Fibroblast of lung (primary cell): ENCODE results near the gene SORCS3. TPM values are rescaled to one million over a fixed set of nuclear protein-coding genes. Genes with fewer than 3 reads are reported as not detected.

ENCODE experiments used
- DNase-seq, 2 donors: peaks; one replicate each; pipeline versions ENCODE4 v3.0.0 to v3.0.0-alpha.2; 2010; ENCODE audit warnings: low read depth in 2 of 2
- H2AFZ ChIP-seq: 2 replicates; pipeline ENCODE4 v1.5.1; 2012; ENCODE audit warnings: low read length, control low read depth, inconsistent platforms
- H3K27ac ChIP-seq: 2 replicates; pipeline ENCODE4 v1.5.1; 2011; ENCODE audit warnings: low read length, control low read depth; ENCODE audit not compliant: insufficient read depth
- H3K27me3 ChIP-seq: 2 replicates; pipeline ENCODE4 v1.5.1; 2011; ENCODE audit warnings: mild to moderate bottlenecking, low read length; ENCODE audit not compliant: control insufficient read depth, insufficient read depth
- H3K36me3 ChIP-seq: 2 replicates; pipeline ENCODE4 v1.5.1; 2011; ENCODE audit warnings: low read length; ENCODE audit not compliant: control insufficient read depth, insufficient read depth
- H3K4me1 ChIP-seq: 2 replicates; pipeline ENCODE4 v1.5.1; 2011; ENCODE audit warnings: low read length; ENCODE audit not compliant: control insufficient read depth, insufficient read depth; ENCODE audit errors: extremely low read depth
- H3K4me2 ChIP-seq: 2 replicates; pipeline ENCODE4 v1.5.1; 2011; ENCODE audit warnings: low read length, control low read depth; ENCODE audit not compliant: insufficient read depth; ENCODE audit errors: extremely low read depth
- H3K4me3 ChIP-seq, 4 experiments: fragments of 200-600 bp in 1 of 4; sonication (generic) in 1 of 4; replicated peaks in 1 of 4; 2 replicates each; pipeline ENCODE4 v1.5.1; 2011 to 2016; ENCODE audit warnings: low read length in 4 of 4, low read depth in 3 of 4, mild to moderate bottlenecking in 3 of 4, control low read depth in 2 of 4, inconsistent platforms in 1 of 4, mixed read lengths in 1 of 4; ENCODE audit not compliant: insufficient read depth in 1 of 4; ENCODE audit errors: control extremely low read depth in 1 of 4
- H3K79me2 ChIP-seq: 2 replicates; pipeline ENCODE4 v1.5.1; 2012; ENCODE audit warnings: mild to moderate bottlenecking, low read length, inconsistent platforms; ENCODE audit not compliant: control insufficient read depth, insufficient read depth
- H3K9ac ChIP-seq: 2 replicates; pipeline ENCODE4 v1.5.1; 2011; ENCODE audit warnings: mild to moderate bottlenecking, low read length, control low read depth; ENCODE audit not compliant: insufficient read depth
- H3K9me3 ChIP-seq: 2 replicates; pipeline ENCODE4 v1.5.1; 2012; ENCODE audit warnings: low read depth, low read length; ENCODE audit not compliant: control insufficient read depth, insufficient read depth
- H4K20me1 ChIP-seq: 2 replicates; pipeline ENCODE4 v1.5.1; 2011; ENCODE audit warnings: low read length; ENCODE audit not compliant: control insufficient read depth, insufficient read depth; ENCODE audit errors: extremely low read depth
- EZH2 ChIP-seq: IDR thresholded peaks from 2 replicates; pipeline ENCODE4 v1.5.1; 2012; ENCODE audit warnings: low read length, control low read depth, mild to moderate bottlenecking; ENCODE audit errors: missing control alignments
- polyA plus RNA-seq, 2 donors: library from polyadenylated mRNA; depleted of rRNA in 1 of 2; stranded (reverse) in 1 of 2; unstranded in 1 of 2; fragments of >200 nt; gene quantifications; 2 replicates each; pipeline ENCODE4 v1.2.1, GENCODE V29; 2011 to 2012; ENCODE audit warnings: missing spikeins in 1 of 2
- total RNA-seq: library from RNA; depleted of rRNA; stranded (reverse); fragments of >200 nt; gene quantifications from 2 replicates; pipeline ENCODE4 v1.2.1, GENCODE V29; 2014
- TF ChIP-seq, protein P1 (sequence below), 2 donors: IDR thresholded peaks in 1 of 2; conservative IDR thresholded peaks in 1 of 2; 1 replicate in 1 of 2; 2 replicates in 1 of 2; pipeline ENCODE4 v1.5.1; 2011 to 2012; ENCODE audit warnings: low read length in 2 of 2, control low read depth in 1 of 2, inconsistent platforms in 1 of 2, low read depth in 1 of 2, mild to moderate bottlenecking in 1 of 2

The SORCS3 gene
- total and polyA plus RNA-seq, 2 donors (not counting 1 experiment from before 2014, with no cell fraction given) = not detected

DNA sequence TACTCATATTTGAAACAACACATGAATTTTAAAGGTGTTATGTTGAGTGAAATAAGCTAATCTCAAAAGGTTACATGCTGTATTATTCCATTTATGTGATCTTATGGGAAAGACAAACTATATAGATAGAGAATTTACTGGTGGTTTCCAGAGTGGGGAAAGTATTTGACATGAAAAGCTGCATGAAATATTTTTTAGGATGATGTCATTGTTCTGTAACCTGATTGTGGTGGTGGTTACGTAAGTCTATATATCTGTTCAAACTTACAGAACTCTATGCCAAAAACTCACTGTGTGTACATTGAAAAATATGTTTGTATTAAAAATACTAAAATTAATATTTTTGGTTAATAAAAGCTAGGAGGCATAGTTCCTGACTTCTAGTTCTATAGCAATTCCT is 453.0 kb downstream of the SORCS3 start:
- no peak for TF ChIP-seq EZH2
- TF ChIP-seq, protein P1, sequence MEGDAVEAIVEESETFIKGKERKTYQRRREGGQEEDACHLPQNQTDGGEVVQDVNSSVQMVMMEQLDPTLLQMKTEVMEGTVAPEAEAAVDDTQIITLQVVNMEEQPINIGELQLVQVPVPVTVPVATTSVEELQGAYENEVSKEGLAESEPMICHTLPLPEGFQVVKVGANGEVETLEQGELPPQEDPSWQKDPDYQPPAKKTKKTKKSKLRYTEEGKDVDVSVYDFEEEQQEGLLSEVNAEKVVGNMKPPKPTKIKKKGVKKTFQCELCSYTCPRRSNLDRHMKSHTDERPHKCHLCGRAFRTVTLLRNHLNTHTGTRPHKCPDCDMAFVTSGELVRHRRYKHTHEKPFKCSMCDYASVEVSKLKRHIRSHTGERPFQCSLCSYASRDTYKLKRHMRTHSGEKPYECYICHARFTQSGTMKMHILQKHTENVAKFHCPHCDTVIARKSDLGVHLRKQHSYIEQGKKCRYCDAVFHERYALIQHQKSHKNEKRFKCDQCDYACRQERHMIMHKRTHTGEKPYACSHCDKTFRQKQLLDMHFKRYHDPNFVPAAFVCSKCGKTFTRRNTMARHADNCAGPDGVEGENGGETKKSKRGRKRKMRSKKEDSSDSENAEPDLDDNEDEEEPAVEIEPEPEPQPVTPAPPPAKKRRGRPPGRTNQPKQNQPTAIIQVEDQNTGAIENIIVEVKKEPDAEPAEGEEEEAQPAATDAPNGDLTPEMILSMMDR (conservative IDR thresholded peaks at IDR 0.05 in 1 of 2, IDR thresholded peaks at IDR 0.05 in 1 of 2; ENCODE audit: low read depth in 1 of 2, low read length in 2 of 2) = no peak
- no peak overlapping the region for H3K27ac ChIP-seq
- H3K4me3 ChIP-seq = no peak overlapping the region
- H3K79me2 ChIP-seq = no peaks in the 10 kb centered on the region
- no peak overlapping the region for H3K9ac ChIP-seq
- H3K9me3 ChIP-seq = no peaks in the 10 kb centered on the region
- H3K27me3 ChIP-seq = no peaks in the 10 kb centered on the region
- H4K20me1 ChIP-seq = no peaks in the 10 kb centered on the region
- H3K4me1 ChIP-seq = no peaks in the 10 kb centered on the region
- no peak overlapping the region for H3K4me2 ChIP-seq
- H2AFZ ChIP-seq = no peak overlapping the region
- peak in 1 of 2 donors; percentile 9 for DNase-seq
- H3K36me3 ChIP-seq = no peaks in the 10 kb centered on the region

DNA sequence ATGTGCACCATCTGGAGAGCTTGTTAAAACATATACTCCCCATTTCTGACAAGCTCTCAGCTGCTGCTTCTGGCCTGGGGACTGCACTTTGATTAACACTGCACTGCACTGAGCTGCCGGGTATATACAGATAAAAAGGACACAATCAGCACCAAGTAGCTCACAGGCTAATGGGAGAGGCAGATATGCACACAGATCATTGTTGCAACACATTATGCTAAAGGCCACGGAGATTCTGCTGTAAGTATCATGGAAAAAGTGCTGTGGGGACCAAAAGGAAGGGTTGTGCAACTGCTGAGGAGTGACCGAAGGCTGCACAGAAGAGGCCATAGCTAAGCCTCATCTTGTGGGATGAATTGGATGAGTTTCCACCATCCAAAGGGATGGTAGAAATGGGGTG is 455.2 kb downstream of the SORCS3 start:
- TF ChIP-seq, protein P1 (conservative IDR thresholded peaks at IDR 0.05 in 1 of 2, IDR thresholded peaks at IDR 0.05 in 1 of 2; ENCODE audit: low read depth in 1 of 2, low read length in 2 of 2) = no peak
- no peak for TF ChIP-seq EZH2
- H3K9me3 ChIP-seq = no peaks in the 10 kb centered on the region
- H3K79me2 ChIP-seq = no peaks in the 10 kb centered on the region

DNA sequence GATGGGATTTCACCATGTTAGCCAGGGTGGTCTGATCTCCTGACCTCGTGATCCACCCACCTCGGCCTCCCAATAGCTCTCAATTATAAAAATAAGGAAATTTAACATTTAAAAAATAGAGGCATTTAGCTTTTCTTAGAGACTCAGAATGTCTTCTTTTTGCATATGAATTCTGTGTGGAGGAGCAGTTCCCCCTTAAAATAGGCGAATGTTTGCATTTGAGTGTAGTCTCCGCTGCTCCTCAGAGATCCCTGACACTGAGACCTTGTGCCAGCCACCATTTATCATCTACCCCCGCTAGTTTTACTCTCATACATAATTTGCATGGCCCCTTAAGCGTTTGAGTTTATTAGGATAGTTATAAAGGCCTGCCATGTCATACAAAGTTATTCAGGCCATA is 461.9 kb downstream of the SORCS3 start:
- no peak for DNase-seq
- Histone ChIP-seq H3K36me3 (no peaks in the 10 kb centered on the region), H3K9ac (no peak overlapping the region), H3K9me3 (no peaks in the 10 kb centered on the region), H3K4me3 (no peak overlapping the region), H3K27ac (no peak overlapping the region), H3K79me2 (no peaks in the 10 kb centered on the region), H2AFZ (no peak overlapping the region), H3K27me3 (no peaks in the 10 kb centered on the region), H4K20me1 (no peaks in the 10 kb centered on the region), H3K4me2 (no peak overlapping the region), H3K4me1 (no peaks in the 10 kb centered on the region)
- TF ChIP-seq EZH2 = no peak
- TF ChIP-seq, protein P1 (conservative IDR thresholded peaks at IDR 0.05 in 1 of 2, IDR thresholded peaks at IDR 0.05 in 1 of 2; ENCODE audit: low read depth in 1 of 2, low read length in 2 of 2) = no peak

More for the DNA sequence above, 455.2 kb downstream of the SORCS3 start:
- H2AFZ ChIP-seq = no peak overlapping the region
- no peak overlapping the region for H3K9ac ChIP-seq
- H3K27ac ChIP-seq = no peak overlapping the region
- no peak for DNase-seq
- no peaks in the 10 kb centered on the region for H3K4me1 ChIP-seq
- H3K27me3 ChIP-seq = no peaks in the 10 kb centered on the region
- H3K4me2 ChIP-seq = no peak overlapping the region
- H3K4me3 ChIP-seq = no peak overlapping the region
- no peaks in the 10 kb centered on the region for H3K36me3 ChIP-seq
- no peaks in the 10 kb centered on the region for H4K20me1 ChIP-seq
